Measurements from ENCODE around the gene CYTIP.
"Not testable (repeated sequence)": the region's sequence is repeated elsewhere in the genome, so short reads cannot be mapped to it uniquely, and the experiment has no call there.

Gene CYTIP

GRCh38 chr2:157404363-157404762, 39.5 kb downstream of the CYTIP start:
- no peak overlapping the region for H3K4me3 ChIP-seq (ENCODE audit: low read depth, low read length)
- no peak for TF ChIP-seq CTCF (IDR thresholded peaks at IDR 0.05; ENCODE audit: borderline replicate concordance, insufficient read depth, low read depth, low read length)

GRCh38 chr2:157402801-157403485, 40.9 kb downstream of the CYTIP start:
- not testable (repeated sequence) for H3K4me3 ChIP-seq (ENCODE audit: low read depth, low read length)

- no peak for TF ChIP-seq CTCF (IDR thresholded peaks at IDR 0.05; ENCODE audit: borderline replicate concordance, insufficient read depth, low read depth, low read length)
- no peak overlapping the region for H3K4me3 ChIP-seq (ENCODE audit: low read depth, low read length)
Measured at GRCh38 chr2:157395811-157396210, 48.1 kb downstream of the CYTIP start.

GRCh38 chr2:157394928-157395327, 49.0 kb downstream of the CYTIP start:
- TF ChIP-seq CTCF (IDR thresholded peaks at IDR 0.05; ENCODE audit: borderline replicate concordance, insufficient read depth, low read depth, low read length), result no peak
- H3K4me3 ChIP-seq (ENCODE audit: low read depth, low read length), result no peak overlapping the region

GRCh38 chr2:157393348-157393747, 50.5 kb downstream of the CYTIP start:
- no peak for TF ChIP-seq CTCF (IDR thresholded peaks at IDR 0.05; ENCODE audit: borderline replicate concordance, insufficient read depth, low read depth, low read length)
- no peak overlapping the region for H3K4me3 ChIP-seq (ENCODE audit: low read depth, low read length)

- no peak for TF ChIP-seq CTCF (IDR thresholded peaks at IDR 0.05; ENCODE audit: borderline replicate concordance, insufficient read depth, low read depth, low read length)
- H3K4me3 ChIP-seq (ENCODE audit: low read depth, low read length), result no peak overlapping the region
Measured at GRCh38 chr2:157388827-157389226, 55.1 kb downstream of the CYTIP start.

GRCh38 chr2:157386747-157387146, 57.1 kb downstream of the CYTIP start:
- TF ChIP-seq CTCF (IDR thresholded peaks at IDR 0.05; ENCODE audit: borderline replicate concordance, insufficient read depth, low read depth, low read length), result no peak
- H3K4me3 ChIP-seq (ENCODE audit: low read depth, low read length), result no peak overlapping the region

All from GM12875 (cell line).